ENCODE measurements around the gene PINLYP.
"Not testable (repeated sequence)": the region's sequence is repeated elsewhere in the genome, so short reads cannot be mapped to it uniquely, and the experiment has no call there.

Gene PINLYP

DNA sequence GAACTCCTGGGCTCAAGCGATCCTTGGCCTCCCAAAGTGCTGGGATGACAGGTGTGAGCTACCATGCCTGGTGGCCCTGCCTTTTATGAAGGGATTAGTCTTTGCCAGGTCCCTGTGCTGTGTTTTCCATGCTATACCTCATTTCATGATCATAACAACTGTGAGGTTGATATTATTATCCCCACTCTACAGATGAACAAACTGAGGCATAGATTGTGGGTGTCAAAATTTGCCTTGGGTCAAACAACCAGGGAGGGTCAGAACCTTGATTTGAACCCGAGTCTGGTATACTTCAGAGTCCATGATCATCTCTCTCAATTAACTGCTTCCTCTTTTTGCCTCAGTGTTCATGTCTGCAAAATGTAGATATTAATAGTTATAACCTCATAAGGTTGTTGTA, 6.9 kb downstream of the PINLYP start:
- no peak for DNase-seq (ENCODE audit: low spot score)

- DNase-seq (ENCODE audit: low spot score): no peak
Measured at GRCh38 chr19:43584484-43584883, 8.9 kb downstream of the PINLYP start.

- DNase-seq (ENCODE audit: low spot score): no peak
Measured at GRCh38 chr19:43586346-43586745, 10.7 kb downstream of the PINLYP start.

- not testable (repeated sequence) for DNase-seq (ENCODE audit: low spot score)
Measured at GRCh38 chr19:43587029-43587428, 11.4 kb downstream of the PINLYP start.

GRCh38 chr19:43589277-43589676, 13.7 kb downstream of the PINLYP start:
- DNase-seq (ENCODE audit: low spot score): no peak

GRCh38 chr19:43589678-43590077, 14.1 kb downstream of the PINLYP start:
- DNase-seq (ENCODE audit: low spot score): peak; percentile 40

- DNase-seq (ENCODE audit: low spot score): no peak
Measured at GRCh38 chr19:43591904-43592772, 16.5 kb downstream of the PINLYP start.

DNA sequence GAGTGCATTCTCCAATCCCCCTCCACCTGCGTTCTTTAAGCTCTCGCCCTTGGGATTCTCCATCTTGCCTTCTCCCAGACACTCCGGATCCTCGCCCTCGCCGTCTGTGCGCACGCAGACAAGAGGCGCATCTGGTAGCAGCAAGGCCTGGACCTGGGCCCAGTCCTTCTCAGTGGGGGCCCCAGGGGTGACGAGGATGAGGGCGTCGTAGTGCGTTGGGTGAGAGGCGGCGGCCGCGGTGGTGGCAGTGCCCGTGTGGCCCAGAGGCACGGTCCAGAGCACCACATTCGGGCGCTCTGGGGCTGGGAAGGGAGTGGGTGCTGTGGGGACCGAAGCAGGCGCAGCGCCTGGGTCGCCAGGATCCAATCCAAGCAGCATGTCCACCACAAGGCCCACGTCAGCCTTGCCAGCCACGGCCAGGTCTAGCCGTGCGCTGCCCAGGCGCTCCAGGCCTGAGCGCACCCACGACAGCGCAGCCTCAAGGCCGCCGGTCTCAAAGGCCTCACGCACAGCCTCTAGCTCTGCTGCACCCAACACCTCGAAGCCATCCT, 17.3 kb downstream of the PINLYP start:
- DNase-seq (ENCODE audit: low spot score): no peak

- DNase-seq (ENCODE audit: low spot score): no peak
Measured at GRCh38 chr19:43594081-43594697, 18.6 kb downstream of the PINLYP start.

- DNase-seq (ENCODE audit: low spot score): peak; percentile 63
Measured at GRCh38 chr19:43594710-43595604, 19.4 kb downstream of the PINLYP start.

DNA sequence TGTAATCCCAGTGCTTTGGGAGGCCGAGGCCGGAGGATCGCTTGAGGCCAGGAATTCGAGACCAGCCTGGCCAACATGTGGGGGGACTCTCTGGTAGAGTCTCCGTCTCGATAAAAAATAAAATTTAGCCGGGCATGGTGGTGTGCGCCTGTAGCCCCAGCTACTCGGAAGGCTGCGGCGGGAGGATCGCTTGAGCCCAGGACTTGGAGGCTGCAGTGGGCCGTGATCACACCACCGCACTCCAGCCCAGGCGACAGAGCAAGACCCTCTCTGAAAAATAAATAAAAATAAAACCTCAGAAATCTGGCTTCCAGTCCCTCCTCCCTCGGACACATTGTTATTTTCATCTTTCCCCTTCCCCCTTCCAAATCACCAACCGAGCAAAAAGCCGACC, 20.0 kb downstream of the PINLYP start:
- no peak for DNase-seq (ENCODE audit: low spot score)

- peak; percentile 98 for DNase-seq (ENCODE audit: low spot score)
Measured at GRCh38 chr19:43595999-43596841, 20.6 kb downstream of the PINLYP start, which contains the start of the genes IRGQ and ZNF576. Gene IRGQ, minus strand, starts transcription at chr19:43596134. Its CDS starts 796 bp downstream, at chr19:43595338. Gene ZNF576, plus strand, starts transcription at chr19:43596595. Its CDS starts 514 bp downstream, at chr19:43597109.

- DNase-seq (ENCODE audit: low spot score): no peak
Measured at GRCh38 chr19:43596842-43597461, 21.4 kb downstream of the PINLYP start.

DNA sequence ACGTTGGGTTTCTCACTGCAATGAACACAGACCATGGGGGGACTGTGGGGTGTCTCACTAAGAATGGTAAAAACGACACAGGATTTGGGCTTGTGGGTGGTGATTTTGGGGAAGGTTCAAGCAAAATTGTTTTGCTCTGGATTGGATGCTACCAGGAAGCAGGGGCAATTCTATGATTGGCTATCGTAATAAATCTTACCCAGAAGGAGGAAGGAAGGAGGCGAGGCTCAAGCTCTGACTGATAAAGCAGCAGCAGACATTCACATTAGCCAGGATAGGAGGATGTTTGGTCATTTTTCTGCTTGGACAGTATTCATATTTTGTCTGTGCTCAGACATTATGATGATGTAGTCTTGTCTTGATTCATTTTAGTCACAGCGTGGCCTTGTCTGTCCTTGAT, 22.3 kb downstream of the PINLYP start:
- no peak for DNase-seq (ENCODE audit: low spot score)

DNA sequence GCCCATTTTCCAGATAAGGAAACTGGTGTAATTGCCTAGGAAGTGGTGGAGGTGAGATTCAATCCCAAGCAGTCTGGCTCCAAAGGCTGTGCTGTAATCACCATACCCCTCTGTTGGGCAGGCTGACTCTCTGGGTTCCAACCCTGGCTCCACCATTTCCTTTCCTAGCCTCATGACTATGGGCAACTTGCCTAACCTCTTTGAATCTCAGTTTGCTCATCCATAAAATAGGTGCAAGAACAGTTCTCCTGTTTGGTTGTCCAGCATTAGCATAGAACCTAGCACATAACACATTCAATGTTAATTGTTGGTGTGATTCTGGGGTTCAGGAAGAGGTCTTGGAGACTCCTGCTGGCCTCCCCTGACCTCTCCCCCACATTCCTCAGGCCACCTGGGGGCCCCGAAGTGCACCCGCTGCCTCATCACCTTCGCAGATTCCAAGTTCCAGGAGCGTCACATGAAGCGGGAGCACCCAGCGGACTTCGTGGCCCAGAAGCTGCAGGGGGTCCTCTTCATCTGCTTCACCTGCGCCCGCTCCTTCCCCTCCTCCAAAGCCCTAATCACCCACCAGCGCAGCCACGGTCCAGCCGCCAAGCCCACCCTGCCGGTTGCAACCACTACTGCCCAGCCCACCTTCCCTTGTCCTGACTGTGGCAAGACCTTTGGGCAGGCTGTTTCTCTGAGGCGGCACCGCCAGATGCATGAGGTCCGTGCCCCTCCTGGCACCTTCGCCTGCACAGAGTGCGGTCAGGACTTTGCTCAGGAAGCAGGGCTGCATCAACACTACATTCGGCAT, 23.0 kb downstream of the PINLYP start:
- no peak for DNase-seq (ENCODE audit: low spot score)

DNA sequence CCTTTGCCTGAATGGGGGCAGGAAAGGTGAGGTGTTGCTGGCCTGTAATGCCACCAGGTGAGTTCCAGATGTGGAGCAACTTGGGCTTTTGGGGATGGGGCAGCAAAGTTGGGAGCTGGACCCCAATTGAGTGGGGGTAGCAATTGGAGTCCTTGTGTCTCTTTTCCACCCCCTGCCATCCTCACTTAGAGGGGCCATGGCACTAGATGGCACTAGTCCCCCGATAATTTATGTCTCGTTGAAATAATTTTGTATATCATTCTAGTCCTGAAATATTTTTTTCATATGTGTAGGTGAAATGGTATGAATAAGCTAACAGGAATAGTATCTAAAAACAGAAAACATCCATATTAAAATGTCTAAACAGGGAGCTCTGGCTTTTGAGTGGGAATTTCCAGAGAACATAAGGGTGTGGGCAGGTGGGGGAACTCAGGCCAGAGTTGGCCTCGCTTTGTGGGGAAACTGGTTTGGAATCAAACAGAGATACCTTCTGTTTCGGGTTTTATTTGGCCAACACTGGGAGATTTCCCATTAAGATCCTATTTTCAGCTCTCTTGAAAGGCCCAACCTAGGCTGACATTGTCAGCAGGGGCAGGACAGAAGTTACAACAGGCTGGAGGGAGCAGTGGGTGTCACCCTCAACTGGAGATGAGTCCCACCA, 24.2 kb downstream of the PINLYP start:
- DNase-seq (ENCODE audit: low spot score): no peak

GRCh38 chr19:43600326-43600725, 24.7 kb downstream of the PINLYP start:
- DNase-seq (ENCODE audit: low spot score): not testable (repeated sequence)

GRCh38 chr19:43605875-43606568, 30.4 kb downstream of the PINLYP start:
- DNase-seq (ENCODE audit: low spot score): no peak

Measured in germinal center (tissue), 1 donor.